Ascending aorta (tissue), 2 donors: ENCODE data around the gene TCTN1. TPM values are rescaled to one million over a fixed set of nuclear protein-coding genes. Genes with fewer than 3 reads are reported as not detected.
"Not testable (repeated sequence)": the region's sequence is repeated elsewhere in the genome, so short reads cannot be mapped to it uniquely, and the experiment has no call there.

Experiments
- DNase-seq, 2 donors: peaks; one replicate each; pipeline ENCODE4 v3.0.0-alpha.2; 2019; ENCODE audit warnings: low spot score in 2 of 2
- H3K27ac ChIP-seq, 2 donors: fragments of 200-600 bp; sonication (generic); one replicate each; pipeline ENCODE4 v1.5.1; 2016 to 2017; ENCODE audit warnings: mild to moderate bottlenecking in 1 of 2
- H3K27me3 ChIP-seq: fragments of 200-600 bp; sonication (generic); one replicate; pipeline ENCODE4 v1.5.1; 2017
- H3K36me3 ChIP-seq, 2 donors: fragments of 200-600 bp; sonication (generic); one replicate each; pipeline ENCODE4 v1.5.1; 2016
- H3K4me1 ChIP-seq, 2 donors: fragments of 200-600 bp; sonication (generic); one replicate each; pipeline ENCODE4 v1.5.1; 2016 to 2017; ENCODE audit warnings: mild to moderate bottlenecking in 1 of 2
- H3K4me3 ChIP-seq, 2 donors: fragments of 200-600 bp; sonication (generic); one replicate each; pipeline ENCODE4 v1.5.1; 2016 to 2017; ENCODE audit warnings: mild to moderate bottlenecking in 1 of 2
- H3K9me3 ChIP-seq, 2 donors: fragments of 200-600 bp; sonication (generic); one replicate each; pipeline ENCODE4 v1.5.1; 2016
- CTCF ChIP-seq, 3 experiments: fragments of 200-600 bp in 2 of 3; fragments of 450-650 bp in 1 of 3; sonication (generic) in 2 of 3; IDR thresholded peaks; one replicate each; pipeline ENCODE4 v1.5.1; 2016 to 2019; ENCODE audit warnings: antibody characterized with exemption in 3 of 3, mild to moderate bottlenecking in 1 of 3, moderate library complexity in 1 of 3
- intact Hi-C: fragments of 100-400 bp; cut with DNase I; formaldehyde crosslinking; loops from one replicate; pipeline ENCODE4 v1.15.1; 2023
- total RNA-seq: library from RNA; depleted of rRNA; stranded (reverse); fragments of >200 nt; gene quantifications from one replicate; pipeline ENCODE4 v1.1.0, GENCODE V29; 2016

Gene TCTN1
- total RNA-seq, 1 donor from 2014 or later, result 28.4 TPM

DNA sequence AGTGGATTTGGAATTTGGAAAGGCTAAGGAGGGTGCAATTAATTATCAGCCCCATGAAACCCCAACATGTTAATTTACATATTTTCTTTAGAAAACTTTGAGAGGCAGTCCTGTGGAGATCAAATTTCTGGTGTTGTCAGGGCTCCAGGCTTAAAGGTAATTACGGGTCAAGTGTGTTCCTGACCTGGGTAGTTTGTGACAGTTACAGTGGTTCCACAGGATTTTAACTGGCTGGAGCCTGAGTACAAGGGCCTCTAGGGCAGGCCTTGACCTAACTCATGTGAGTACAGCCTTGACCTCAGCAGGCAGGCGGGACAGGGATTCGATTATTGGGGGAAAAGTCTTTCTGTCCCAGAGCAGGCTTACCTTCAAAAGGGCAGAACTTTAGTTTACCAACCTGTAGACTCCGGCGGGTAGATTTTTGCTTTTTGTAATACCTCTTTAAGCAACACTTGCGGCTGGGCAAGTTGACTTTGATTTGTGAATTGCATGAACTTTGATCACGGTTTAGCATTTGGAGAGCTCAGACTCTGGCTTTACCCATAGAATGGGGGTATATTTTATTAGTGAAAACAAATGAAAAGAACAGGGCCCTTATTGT, 22.4 kb upstream of the TCTN1 start:
- no peaks in the 10 kb centered on the region for H3K27me3 ChIP-seq
- intact Hi-C loops, result no loop called here
- H3K4me1 ChIP-seq, result no peaks in the 10 kb centered on the region
- no peaks in the 10 kb centered on the region for H3K9me3 ChIP-seq
- no peaks in the 10 kb centered on the region for H3K36me3 ChIP-seq
- DNase-seq, result no peak
- H3K27ac ChIP-seq, result peak overlapping the region; percentile 17 to 51
- TF ChIP-seq CTCF (IDR thresholded peaks at IDR 0.05), result no peak
- no peak overlapping the region for H3K4me3 ChIP-seq

GRCh38 chr12:110592078-110592477, 21.9 kb upstream of the TCTN1 start:
- H3K27ac ChIP-seq, result no peak overlapping the region

GRCh38 chr12:110592919-110593318, 21.0 kb upstream of the TCTN1 start:
- not testable (repeated sequence) for H3K4me1 ChIP-seq

More at GRCh38 chr12:110592078-110592477, 21.9 kb upstream of the TCTN1 start:
- no peak for TF ChIP-seq CTCF (IDR thresholded peaks at IDR 0.05)
- intact Hi-C loops, result no loop called here
- Histone ChIP-seq H3K4me1 (no peaks in the 10 kb centered on the region), H3K36me3 (no peaks in the 10 kb centered on the region), H3K9me3 (no peaks in the 10 kb centered on the region), H3K27me3 (no peaks in the 10 kb centered on the region), H3K4me3 (no peak overlapping the region)
- DNase-seq, result no peak

GRCh38 chr12:110597885-110598284, 16.0 kb upstream of the TCTN1 start:
- H3K9me3 ChIP-seq, result no peaks in the 10 kb centered on the region
- intact Hi-C loops, result no loop called here
- H3K27me3 ChIP-seq, result no peaks in the 10 kb centered on the region
- H3K4me1 ChIP-seq, result no peaks in the 10 kb centered on the region
- no peaks in the 10 kb centered on the region for H3K36me3 ChIP-seq
- no peak for DNase-seq
- no peak for TF ChIP-seq CTCF (IDR thresholded peaks at IDR 0.05)
- no peak overlapping the region for H3K4me3 ChIP-seq
- no peak overlapping the region for H3K27ac ChIP-seq

More at GRCh38 chr12:110592919-110593318, 21.0 kb upstream of the TCTN1 start:
- H3K9me3 ChIP-seq, H3K36me3 ChIP-seq, DNase-seq, H3K4me3 ChIP-seq, H3K27me3 ChIP-seq, intact Hi-C loops, H3K27ac ChIP-seq: not testable (repeated sequence)

DNA sequence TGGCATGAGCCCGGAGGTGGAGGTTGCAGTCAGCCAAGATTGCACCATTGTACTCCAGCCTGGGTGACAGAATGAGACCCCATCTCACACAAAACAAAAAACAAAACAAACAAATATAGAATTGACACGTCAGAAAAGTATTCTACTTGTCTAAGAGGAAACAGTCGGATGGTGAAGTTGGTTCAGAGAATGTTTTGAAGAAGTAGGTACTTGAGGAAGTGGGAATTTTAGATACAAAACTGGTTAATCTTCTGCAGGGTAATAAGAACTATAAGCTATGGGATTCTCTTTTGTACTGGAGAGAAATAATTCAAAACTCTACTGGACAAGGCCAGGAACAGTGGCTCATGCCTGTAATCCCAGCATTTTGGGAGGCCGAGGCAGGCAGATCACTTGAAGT, 14.6 kb upstream of the TCTN1 start:
- no peak for DNase-seq
- intact Hi-C loops, result no loop called here
- Histone ChIP-seq H3K9me3 (no peaks in the 10 kb centered on the region), H3K36me3 (no peaks in the 10 kb centered on the region), H3K4me3 (no peak overlapping the region), H3K4me1 (no peaks in the 10 kb centered on the region), H3K27ac (no peak overlapping the region), H3K27me3 (no peaks in the 10 kb centered on the region)
- TF ChIP-seq CTCF (IDR thresholded peaks at IDR 0.05), result no peak

DNA sequence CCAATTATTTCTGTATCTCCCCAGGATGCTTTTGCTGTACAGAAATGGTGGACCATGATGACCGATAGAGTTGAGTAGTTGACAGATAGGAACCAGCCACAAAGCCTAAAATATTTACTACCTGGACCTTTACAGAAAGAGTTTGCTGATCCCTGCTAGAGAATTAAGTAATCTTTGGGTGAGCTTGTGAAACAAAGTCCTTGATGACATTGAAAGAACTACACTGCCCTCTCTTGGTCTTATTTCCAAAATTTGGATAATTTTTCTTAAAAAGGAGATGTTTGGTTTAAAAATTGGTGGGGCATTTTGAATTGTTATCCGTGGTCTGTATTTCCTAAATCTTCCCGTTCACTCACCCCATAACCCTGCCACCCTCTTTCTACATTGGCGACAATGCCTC, 13.7 kb upstream of the TCTN1 start:
- DNase-seq, result no peak
- H3K36me3 ChIP-seq, result no peaks in the 10 kb centered on the region
- H3K9me3 ChIP-seq, result no peaks in the 10 kb centered on the region
- H3K4me1 ChIP-seq, result no peaks in the 10 kb centered on the region
- intact Hi-C loops, result loop anchor here (1.0 to 5.0 kb wide), 2 partner anchors 88 to 287 kb away; no protein-coding TSS in a partner anchor
- H3K4me3 ChIP-seq, result no peak overlapping the region
- H3K27ac ChIP-seq, result no peak overlapping the region
- no peaks in the 10 kb centered on the region for H3K27me3 ChIP-seq
- peak; percentile 47 to 54 (median 48) for TF ChIP-seq CTCF (IDR thresholded peaks at IDR 0.05)
